GM21423 (cell line): ENCODE results near the gene TRNP1.

Source experiments
- ATAC-seq: cut with Tn5 transposase; IDR thresholded peaks from one replicate; pipeline ENCODE4 v1.9.1; 2021; ENCODE audit warnings: mild to moderate bottlenecking, moderate library complexity; ENCODE audit not compliant: unreplicated experiment

TRNP1 gene

DNA sequence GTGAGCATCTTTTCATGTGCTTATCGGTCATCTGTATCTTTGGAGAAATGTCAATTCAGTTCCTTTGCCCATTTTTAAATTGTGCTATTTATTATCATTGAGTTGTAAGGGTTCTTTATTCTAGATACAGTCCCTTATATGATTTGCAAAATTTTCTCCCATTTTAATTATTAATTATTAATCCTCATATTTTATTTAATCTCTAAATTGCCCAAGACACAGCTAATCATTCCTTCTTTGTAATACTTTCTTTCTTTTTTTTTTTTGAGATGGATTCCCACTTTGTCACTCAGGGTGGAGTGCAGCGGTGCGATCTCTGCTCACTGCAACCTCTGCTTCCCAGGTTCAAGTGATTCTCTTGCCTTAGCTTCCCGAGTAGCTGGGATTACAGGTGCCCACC lies 32.2 kb downstream of the TRNP1 start:
- no peak for ATAC-seq

DNA sequence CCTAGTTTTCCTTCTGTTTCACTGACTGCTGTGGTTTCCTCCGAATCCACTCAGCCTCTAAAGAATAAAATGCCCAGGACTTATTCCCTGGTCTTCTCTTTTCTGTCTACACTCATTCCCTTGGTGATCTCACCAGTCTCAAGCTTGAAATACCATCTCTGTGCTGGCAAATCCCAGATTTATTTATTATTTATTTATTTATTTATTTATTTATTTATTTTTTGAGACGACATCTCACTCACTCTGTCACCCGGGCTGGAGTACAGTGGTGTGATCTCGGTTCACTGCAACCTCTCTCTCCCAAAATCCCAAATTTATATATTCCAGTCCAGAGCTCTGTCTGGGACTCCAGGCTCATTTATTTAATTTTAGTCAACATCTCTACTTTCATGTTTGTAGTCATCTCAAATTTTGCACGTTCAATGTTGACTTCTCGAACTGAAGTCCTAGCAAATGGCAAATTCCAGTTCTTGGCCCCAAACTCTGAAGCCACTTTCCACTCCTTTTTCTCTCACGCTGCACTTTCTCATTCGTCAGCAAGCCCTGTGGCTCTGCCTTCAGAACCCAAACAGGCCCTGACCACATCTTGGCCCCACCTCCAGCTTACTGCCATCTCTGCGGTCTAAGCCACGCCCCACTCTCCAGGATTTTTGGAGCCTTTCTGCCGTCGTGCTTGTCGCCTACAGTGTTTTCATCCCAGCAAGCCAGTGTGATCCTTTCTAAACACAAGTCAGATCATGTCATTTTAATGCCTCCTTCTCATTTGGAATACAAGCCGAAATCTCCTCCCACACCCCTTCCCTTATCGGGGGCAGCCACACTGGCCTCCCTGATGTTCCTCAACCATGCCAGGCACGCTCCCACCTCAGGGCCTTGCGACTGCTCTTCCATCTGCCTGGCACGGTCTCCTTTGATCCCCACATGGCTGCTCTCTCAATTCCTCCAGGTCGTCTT lies 33.4 kb downstream of the TRNP1 start:
- no peak for ATAC-seq

DNA sequence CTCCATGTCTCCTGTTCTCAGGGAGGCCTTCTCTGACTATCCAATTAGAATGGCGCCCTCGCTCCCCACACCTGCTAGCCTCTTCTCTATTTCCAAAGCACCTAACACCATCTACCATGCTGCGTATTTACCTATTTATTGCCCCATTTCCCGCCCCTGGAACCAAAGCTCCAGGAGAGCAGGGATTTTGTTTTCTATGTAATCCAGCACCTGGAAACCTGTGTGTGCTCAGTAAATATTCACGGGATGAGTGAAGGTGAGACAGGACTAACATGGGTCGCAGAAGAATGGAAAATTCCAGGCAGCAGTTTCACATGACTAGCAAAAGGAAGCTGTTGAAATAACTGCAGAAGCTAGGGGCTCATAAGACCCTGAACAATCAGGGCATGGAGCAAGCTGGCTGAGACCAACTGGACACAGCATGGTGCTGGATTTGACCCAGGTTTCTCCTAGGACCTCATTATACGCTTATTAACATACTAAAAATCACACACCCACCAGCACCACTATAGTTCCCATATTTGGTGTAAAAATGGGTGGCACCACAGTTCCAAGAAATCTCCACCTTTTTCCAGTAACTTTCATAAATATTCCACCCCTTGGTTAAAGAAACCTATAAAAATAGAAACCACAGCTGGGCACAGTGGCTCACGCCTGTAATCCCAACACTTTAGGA lies 34.2 kb downstream of the TRNP1 start:
- no peak for ATAC-seq

DNA sequence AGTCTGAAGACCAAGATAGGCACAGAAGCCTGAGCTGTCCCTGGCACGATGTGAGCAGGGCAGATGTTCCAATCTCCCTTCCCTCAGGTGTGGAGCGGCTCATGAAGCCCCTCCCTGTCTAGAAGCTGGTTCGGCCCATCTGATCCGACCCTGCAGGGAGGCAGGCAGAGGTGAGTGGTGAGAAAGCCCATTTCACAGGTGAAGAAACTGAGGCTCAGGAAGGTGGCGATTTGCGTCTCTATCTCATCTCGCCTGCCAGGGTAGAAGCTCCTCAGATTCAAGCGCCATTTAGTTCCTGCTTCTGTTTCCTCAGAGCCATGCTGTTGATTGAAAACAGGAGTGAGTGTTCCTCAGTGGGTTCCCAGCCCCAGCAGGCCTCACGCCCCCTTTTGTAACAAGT lies 36.0 kb downstream of the TRNP1 start:
- ATAC-seq: no peak

DNA sequence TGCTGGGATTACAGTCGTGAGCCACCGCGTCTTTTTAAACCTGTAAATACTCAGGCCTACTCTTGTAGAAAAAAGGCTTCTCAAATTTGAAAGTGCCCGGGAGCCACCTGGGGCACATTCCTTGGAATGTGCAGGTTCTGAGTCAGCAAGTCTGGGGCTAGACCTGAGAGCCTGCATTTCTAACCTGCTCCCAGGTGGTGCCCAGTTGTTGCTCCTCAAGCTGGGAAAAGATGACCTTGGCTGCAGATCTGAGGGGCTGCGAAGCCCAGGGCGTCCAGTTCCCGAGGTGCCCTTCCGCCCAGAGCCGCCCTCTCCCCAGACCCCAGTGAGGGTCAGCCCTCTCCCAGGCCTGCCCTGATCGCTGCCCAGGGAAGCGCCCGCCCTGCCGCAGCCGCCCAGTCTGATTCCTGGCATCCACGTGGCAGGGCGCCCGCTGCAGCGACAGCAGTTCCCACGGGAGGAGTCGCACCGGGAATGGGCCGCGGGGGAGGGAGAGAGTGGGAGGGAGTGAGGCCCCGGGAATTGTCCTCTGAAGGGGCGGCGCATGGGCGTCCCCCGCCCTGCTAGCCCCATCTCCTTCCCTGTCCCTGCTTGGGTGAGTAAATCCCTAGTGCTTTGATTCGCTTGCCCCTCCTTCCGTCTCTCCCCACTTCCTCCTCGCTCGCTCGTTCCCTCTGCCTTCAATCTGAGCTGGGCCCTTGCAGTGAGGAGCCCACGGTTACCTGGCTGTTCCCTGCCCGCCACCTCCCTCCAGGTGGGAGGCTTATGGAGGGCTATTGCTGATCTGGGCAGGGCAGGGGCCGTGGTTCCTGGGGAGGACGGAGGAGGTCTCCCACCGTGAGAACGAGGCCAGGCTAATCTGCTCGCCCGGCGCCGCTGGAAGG lies 38.0 kb downstream of the TRNP1 start:
- no peak for ATAC-seq

DNA sequence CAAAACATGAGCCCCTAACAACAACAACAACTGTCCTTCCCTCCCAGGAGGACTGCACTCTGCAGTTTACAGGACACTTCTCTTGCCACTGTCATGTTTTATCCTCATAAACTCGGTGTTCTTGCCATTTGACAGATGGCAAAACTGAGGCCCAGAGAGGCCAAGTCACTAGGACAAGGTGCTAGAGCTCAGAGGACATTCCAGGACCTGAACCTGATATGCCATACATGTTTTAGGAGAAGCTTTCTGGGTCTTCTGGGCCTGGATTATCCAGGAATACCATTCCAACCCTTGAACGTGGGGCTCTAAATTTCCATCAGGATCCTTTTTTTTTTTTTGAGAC lies 38.6 kb downstream of the TRNP1 start:
- ATAC-seq: no peak

DNA sequence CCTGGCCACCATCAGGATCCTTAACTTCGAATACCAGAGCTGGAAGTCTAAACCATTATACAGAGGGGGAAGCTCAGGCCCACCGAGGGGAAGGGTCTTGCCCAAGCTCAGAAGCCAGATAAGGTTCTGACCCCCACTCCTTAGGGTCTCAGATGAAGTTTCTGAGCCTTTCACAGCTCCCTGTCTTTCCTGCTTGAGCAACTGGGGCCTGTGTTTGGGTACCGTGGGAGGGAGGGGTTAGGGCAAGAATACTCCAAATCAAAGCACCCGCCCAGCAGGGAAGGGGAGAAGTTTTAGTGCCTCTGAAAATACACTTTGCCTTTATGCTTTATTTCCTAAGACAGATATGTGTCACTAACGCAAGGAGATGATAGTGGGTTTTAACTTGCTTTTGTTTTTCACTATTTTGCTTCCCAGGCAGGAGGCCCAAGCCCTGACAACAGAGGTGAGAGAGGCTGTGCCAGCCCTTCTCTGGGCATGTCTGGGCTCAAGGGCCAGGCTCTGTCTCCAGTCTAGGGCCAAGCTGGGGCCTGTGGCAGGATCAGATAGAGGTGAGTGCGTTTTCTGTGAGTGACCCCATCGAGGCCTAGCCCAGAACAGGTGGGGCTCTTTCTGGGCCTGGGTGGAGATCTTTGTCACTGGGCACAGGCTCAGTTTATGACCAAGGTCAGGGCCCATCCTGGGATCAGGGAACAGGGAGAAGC lies 39.7 kb downstream of the TRNP1 start:
- no peak for ATAC-seq

DNA sequence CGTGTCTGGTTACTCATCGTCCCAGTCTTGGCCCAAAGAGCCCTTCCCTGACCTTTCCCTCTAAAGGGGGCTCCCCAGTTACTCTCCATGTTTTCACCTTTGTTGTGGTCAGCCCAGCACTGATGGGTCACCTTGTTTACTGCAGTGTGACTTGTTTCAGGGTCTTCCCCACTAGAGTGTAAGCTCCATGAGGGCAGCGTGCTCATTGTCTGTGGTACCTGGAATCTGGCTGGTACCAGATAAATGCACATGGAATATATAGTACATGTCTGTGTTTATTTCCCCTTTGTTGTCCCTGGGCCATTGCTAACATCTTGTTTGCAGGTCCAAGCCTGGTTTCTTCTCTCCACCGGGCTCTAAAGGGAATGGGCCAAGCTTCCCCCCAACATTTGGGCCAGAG lies 41.9 kb downstream of the TRNP1 start:
- ATAC-seq: no peak

DNA sequence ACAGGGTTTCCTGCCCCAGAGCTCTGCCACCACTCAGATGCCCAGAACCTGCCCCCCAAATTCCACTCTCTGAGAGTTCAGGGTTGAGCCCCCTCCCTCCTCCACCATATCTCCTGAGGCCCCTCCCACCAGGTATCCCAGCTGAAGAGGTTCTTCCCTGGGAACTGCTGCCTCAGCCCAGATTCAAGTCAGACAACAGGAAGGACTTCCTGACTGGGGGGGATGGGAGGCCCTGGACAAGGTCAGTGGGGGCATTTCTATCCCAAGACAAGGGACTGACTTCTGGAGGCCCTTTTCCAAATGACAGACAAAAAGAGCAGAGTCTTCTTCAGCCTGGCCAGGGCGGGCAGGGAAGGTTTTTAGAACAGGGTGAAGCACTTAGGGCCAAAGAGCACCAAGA lies 43.2 kb downstream of the TRNP1 start:
- ATAC-seq: no peak

DNA sequence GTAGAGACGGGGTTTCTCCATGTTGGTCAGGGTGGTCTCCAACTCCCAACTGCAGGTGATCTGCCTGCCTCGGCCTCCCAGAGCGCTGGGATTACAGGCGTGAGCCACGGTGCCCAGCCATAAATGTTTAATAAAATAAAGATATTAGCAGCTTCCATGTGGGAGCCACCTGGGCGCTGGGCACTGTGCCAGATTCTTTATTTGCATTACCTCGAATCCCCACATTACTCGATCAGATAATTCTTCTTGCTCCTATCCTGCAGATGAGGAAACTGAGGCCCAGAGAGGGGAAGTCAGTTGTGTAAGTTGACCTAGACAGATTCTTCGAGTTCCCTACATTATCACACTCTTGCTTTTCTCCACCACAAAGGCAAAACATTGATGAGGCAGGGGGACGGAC lies 44.0 kb downstream of the TRNP1 start:
- no peak for ATAC-seq

DNA sequence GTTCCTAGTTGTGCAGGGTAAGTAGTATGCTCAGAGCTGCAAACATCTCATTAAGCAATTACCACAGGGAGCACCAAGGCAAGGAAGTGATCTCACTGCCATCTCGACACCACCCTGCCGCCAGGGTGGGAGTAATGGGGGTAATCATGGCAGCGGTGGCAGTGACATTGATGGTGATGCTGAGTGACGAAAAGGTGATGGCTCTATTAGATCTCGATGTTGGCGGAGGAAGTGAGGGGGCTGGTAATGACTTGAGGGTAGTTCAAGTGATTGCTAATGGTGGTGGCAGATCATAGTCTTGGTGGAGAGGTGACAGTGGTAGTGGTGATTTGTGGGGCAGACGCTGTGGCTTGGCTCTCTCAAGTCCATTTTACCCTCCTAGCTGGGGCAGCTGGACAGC lies 44.5 kb downstream of the TRNP1 start:
- no peak for ATAC-seq

DNA sequence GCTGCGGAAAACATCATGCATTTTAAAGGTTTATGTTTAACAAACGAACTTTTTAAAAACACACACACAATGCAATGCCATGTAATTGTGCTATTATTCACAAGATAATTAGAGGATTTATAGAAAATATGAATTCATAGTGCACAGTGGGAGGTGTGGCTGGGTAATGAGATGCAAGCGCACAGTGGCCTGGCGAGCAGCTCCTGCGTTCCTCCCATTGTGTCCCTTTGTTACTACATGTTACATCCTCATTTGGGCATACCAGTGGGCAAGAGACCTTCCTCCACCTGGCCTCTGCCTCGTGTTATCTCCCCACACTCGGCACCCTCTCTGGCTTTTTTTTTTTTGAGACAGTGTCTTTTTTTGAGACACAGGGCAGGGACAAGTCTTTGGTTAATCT lies 49.2 kb downstream of the TRNP1 start:
- no peak for ATAC-seq

DNA sequence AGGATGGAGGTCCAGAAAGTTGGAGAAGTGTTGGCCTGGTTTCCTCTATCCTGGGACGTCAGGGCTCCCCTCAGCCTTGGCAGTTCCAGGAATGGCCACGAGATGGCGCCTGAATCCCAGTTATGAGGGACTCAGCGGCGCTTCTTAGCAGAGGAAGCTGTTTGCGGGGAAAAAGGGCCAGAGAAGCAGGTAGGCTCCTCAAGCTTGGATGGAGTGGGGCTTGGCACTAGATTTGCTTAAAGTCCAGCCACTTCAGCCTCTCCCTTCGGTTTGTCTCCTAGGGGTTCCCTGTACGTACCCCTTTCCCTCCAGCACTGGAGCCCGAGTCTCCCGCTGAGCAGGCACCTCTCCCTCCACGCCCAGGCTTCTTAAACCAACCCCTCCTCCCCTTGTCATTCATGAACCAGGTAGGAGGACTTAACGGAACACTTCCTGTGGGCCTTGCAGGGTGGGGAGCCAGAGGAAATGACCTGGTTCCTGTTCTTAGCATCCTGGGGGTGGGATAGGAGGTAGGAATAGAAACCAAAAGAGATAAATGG lies 51.2 kb downstream of the TRNP1 start:
- peak; percentile 65 for ATAC-seq

DNA sequence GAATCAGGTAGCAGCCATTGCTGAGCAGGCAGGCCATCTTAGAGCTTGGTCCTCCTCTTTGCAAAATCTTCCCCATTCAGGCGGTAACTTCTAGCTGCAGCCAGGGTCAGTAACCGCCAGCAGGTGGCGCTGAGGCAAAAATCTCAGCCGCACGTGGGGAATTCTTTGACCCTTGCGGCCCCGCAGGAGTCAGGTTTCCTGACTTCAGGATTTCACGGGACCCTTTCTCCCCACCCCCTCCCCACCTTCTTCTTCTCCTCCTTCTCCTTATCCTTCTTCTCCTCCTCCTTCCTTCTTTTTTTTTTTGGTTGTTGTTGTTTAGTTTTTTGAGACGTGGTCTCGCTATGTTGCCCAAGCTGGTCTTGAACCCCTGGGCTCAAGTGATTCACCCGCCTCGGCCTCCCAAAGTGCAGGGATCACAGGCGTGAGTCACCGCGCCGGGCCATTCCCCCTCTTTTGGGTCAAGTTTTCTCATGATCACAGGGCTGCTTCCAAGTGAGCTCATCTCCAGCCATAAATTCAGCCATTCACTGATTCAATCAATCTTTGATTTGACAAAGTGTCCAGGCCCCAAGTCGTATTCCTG lies 52.6 kb downstream of the TRNP1 start:
- ATAC-seq: no peak

DNA sequence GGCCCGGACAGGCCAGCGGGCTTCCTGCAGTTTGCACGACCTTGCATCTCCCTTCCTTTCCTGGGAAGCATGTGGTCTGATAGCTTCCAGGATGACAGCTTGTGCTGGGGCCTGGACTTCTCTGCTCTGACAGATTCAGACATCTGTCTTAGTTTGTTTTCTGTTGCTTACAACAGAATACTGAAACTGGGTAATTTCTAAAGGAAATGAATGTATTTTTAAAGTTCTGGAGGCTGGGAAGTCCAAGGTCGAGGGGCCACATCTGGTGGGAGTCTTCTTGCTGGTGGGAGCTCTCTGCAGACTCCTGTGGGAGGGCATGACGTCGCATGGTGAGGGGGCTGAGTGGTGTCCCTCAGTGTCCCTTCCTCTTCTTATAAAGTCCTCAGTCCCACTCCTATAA lies 54.4 kb downstream of the TRNP1 start:
- no peak for ATAC-seq

DNA sequence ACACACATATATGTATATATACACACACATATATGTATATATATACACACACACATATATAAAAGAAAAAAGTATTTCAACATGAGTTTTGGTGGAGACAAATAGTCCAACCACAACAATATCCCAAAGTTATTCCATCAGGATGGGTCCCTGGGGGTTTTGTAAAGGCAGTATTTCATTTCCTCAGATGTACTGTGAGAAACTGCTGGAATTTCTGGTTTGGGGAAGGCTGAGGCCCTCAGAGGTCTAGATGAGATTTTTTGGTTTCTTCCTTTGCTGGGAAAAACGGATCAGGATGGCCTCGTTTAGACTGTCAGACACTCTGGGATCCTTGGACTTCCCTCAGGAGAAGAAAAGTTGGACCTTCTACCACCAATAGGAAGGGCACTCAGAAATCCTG lies 55.6 kb downstream of the TRNP1 start:
- ATAC-seq: no peak

DNA sequence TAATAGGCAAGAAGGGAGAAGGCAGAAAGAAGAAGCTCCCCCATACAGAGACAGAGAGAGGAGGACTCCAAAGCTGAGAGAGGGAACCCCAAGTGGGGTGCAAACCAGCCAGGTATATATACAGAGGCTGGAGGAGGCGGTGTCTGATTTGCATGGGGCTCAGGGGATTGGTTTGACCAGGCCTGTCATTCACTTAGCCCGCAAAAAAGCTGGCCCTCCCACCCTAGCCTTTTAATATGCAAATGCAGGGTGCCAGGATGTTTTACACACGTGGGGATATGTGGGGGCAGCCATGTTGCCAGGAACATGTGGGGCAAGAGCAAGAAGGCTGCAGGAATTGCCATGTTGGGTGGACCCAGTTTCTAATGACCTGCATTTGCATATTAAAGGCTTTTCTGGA lies 56.1 kb downstream of the TRNP1 start:
- ATAC-seq: no peak
